ENCODE results near the gene SCAMP5.

DNA sequence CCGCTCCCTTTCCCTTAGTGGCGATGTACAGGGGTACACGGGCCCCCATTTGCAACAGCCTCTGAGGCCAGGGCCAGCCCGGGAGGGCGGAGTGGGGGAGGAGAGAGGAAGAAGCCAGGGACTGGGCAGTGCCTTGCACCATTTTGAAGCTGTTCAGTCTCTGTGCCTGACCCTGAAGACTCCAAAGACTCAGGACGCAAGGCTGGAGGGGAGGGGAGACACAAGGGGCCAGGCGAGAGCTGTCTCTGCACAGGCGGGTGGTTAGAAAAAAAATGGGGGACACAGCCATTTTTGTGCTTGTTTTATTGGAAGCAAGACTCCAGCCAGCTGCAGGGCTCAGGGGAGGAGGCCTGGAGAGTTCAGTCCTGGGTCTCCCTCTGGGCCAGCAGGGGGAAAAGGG, 40.3 kb upstream of the SCAMP5 start:
- TF ChIP-seq CTCF (IDR thresholded peaks at IDR 0.05) (no peak), EZH2phosphoT487 (IDR thresholded peaks at IDR 0.05) (no peak), EZH2 (IDR thresholded peaks at IDR 0.05) (no peak)
